ENCODE results near the gene SH3YL1.
"Not testable (repeated sequence)": the region's sequence is repeated elsewhere in the genome, so short reads cannot be mapped to it uniquely, and the experiment has no call there.

Gene SH3YL1

GRCh38 chr2:184695-185094 lies 79.1 kb downstream of the SH3YL1 start:
- DNase-seq (ENCODE audit: low read depth in 1 of 2, low spot score in 1 of 2): no peak

GRCh38 chr2:182509-183122 lies 81.2 kb downstream of the SH3YL1 start:
- no peak for DNase-seq (ENCODE audit: low read depth in 1 of 2, low spot score in 1 of 2)

- DNase-seq (ENCODE audit: low read depth in 1 of 2, low spot score in 1 of 2): no peak
These were observed 83.5 kb downstream of the SH3YL1 start for GRCh38 chr2:180311-180710.

GRCh38 chr2:179886-180285 lies 83.9 kb downstream of the SH3YL1 start:
- DNase-seq (ENCODE audit: low read depth in 1 of 2, low spot score in 1 of 2): no peak

- no peak for DNase-seq (ENCODE audit: low read depth in 1 of 2, low spot score in 1 of 2)
These were observed 86.1 kb downstream of the SH3YL1 start for GRCh38 chr2:177733-178132.

- no peak for DNase-seq (ENCODE audit: low read depth in 1 of 2, low spot score in 1 of 2)
These were observed 86.9 kb downstream of the SH3YL1 start for GRCh38 chr2:176917-177316.

GRCh38 chr2:175880-176820 lies 87.7 kb downstream of the SH3YL1 start:
- peak in 1 of 2 donors; percentile 28 for DNase-seq (ENCODE audit: low read depth in 1 of 2, low spot score in 1 of 2)

GRCh38 chr2:175161-175786 lies 88.6 kb downstream of the SH3YL1 start:
- DNase-seq (ENCODE audit: low read depth in 1 of 2, low spot score in 1 of 2): no peak

GRCh38 chr2:172120-172519 lies 91.7 kb downstream of the SH3YL1 start:
- DNase-seq (ENCODE audit: low read depth in 1 of 2, low spot score in 1 of 2): not testable (repeated sequence)

- no peak for DNase-seq (ENCODE audit: low read depth in 1 of 2, low spot score in 1 of 2)
These were observed 94.1 kb downstream of the SH3YL1 start for GRCh38 chr2:169741-170140.

All from activated CD4-positive, alpha-beta T cell treated with anti-CD3 and anti-CD28 coated beads, Interleukin-2, amount 50 U/mL, for 24 hours (primary cell).